HG02885 (cell line): ENCODE measurements around the gene HS3ST3B1.
A peak's percentile ranks its signal among the peaks of the same experiment; 100 is the strongest.

Experiments
- ATAC-seq: cut with Tn5 transposase; IDR thresholded peaks from one replicate; pipeline ENCODE4 v1.9.1; 2021; ENCODE audit warnings: mild to moderate bottlenecking; ENCODE audit not compliant: unreplicated experiment, poor library complexity

Gene HS3ST3B1

DNA sequence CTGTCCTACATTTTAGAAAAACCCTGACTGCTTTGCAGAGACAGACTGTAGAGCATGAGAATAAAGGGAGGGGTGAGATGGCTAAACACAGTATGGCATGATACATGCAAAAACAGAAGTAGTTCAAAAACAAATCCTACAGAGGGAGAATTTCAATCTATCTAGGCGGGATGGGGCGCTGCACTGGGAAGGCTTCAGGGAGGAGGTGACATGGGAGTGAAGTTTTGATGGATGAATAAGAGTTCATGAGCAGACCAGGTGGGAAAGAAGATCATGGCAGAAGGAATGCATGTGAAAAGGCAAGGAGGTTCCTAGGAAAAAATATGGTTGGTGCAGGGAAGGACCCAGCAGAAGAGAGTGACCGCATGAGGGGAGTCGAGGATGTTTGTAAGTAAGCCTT is 19.2 kb downstream of the HS3ST3B1 start:
- ATAC-seq, result no peak

GRCh38 chr17:14320734-14321475 is 20.0 kb downstream of the HS3ST3B1 start:
- ATAC-seq, result no peak

DNA sequence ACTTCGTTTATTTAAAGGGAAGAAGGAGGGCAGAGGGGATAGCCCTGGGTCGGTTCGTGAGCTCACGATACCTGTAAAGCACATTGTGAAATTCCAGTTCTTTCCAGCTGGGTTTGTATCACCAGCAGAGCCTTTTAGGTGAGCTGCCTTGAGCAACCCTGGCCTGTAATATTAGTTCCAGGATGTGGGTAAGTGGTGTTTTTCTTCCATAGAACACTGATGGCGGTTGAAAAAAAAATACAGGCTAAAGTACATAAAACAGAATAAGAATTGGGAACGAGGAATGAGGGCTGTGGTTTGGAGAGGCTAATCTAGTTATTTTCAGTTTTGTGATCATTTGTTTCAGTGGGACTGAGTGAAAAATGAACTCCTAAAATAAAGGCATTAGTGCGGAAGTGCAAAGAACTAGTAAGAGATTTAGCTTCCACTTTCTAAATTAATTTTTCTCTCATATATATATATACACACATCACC is 20.6 kb downstream of the HS3ST3B1 start:
- no peak for ATAC-seq

- no peak for ATAC-seq
Measured at GRCh38 chr17:14321980-14322776, 21.3 kb downstream of the HS3ST3B1 start.

DNA sequence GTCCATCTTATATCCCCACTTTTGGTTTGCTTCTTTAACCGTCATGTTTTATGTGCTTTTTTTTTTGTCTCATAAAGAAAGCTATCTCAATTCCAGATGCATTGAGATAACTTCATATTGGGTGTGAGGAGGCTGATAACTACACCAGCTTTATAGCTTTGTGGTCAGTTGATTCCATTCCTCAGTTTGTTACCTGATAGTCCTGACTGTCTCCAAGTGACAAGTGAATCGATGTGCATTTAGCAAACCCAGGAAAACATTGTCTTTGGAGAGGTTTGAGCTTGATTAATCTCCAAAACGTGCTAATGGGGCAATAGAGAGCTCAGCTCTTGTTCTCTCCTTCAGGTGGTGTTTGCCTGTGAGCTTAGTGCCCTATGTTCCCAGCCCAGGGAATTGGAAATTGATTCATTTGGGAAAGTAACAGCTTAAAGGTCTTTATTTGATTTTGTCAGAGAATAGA is 22.7 kb downstream of the HS3ST3B1 start:
- no peak for ATAC-seq

GRCh38 chr17:14325618-14326167 is 24.8 kb downstream of the HS3ST3B1 start:
- ATAC-seq, result no peak

GRCh38 chr17:14329900-14330491 is 29.1 kb downstream of the HS3ST3B1 start:
- no peak for ATAC-seq

DNA sequence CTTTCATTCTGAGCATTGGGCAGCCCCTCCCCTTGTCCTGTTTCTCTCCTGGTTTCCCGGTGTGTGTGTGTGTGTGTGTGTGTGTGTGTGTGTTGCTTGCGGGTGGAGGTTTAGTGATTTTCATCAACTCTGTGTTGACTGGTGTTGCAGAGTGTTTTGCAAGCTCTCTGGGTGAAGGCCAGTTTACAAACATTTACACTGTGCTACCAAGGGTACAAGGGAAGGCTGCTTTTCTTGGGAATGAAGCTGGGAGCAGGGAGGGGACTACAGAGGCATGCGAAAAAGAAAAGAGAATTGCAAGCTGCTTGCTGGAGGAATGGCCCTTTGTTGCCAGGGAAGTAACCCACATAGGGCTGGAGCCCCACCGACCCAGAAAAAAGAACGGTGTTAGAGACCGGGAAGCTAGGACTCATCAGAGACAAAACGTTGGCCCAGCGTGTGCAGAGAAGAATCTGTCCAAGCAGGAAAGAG is 29.6 kb downstream of the HS3ST3B1 start:
- ATAC-seq, result no peak

GRCh38 chr17:14331225-14331981 is 30.5 kb downstream of the HS3ST3B1 start:
- ATAC-seq, result no peak

DNA sequence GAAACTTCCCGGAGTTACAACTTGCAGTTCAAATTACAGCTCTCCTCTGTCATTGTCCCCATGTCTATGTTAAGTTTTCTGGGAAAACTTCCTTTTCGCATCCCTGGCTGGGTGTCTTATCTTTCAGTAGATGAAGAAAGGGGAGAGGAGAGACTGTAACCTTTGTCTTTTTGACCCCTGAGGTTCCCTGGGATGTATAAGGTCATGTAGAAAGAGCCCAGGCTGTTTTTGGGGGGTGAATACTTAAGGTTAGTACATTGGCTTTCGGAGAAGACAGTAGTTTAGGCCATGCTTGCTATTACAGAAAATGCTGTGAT is 31.1 kb downstream of the HS3ST3B1 start:
- ATAC-seq, result no peak

DNA sequence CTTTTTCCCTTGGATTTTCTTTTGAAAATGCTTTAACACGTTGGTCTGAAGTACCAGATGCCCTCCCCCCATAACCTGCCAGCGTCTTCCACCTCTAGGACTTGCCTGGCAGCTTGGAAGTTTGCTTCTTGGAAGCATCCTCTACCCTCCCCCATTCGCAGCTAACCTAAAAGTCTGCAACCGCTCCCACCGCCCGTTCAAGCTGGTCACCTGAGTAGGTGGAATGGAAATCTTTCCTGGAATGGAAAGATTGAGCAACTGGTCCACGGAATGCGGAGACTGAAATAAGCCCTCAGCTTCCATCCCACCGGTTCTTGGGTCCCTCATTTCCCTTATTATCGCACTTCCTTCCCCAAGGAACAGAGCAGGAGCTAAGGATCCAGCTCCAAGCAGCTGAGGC is 31.4 kb downstream of the HS3ST3B1 start:
- no peak for ATAC-seq

DNA sequence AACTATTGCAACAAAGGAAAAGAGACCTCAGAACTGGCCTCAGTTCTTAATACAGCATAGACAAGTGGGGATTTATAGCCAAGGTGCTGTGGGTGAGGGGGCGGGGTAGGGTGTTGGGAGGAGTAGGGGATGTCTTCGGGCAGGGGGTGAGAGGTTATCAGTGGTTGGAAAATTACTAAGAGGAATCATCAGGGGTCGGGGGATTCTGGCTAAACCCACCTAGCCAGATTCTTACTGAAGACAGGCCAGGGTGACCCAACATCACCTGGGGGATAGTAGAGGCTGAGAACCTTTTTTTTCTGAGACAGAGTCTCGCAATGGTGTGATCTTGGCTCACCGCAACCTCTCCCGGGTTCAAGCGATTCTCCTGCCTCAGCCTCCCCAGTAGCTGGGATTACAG is 32.6 kb downstream of the HS3ST3B1 start:
- ATAC-seq, result no peak

- ATAC-seq, result no peak
Measured at GRCh38 chr17:14334276-14334840, 33.5 kb downstream of the HS3ST3B1 start.

DNA sequence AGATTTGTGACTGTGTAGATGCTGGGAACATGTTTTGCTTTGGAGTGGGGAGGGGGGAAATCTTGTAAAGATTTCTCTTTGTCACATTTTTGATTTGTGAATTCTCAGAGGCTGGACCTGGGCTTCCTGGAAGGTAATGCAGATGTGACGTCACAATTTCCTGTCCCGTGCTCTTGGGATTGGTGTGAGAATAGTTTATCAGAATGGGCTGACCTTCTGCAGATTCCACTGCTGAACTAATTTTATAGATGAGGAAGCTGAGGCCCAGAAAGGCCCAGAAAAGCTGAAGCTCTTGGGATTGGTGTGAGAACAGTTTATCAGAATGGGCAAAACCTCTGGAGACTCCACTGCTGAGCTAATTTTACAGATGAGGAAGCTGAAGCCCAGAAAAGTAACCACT is 34.0 kb downstream of the HS3ST3B1 start:
- ATAC-seq, result no peak

DNA sequence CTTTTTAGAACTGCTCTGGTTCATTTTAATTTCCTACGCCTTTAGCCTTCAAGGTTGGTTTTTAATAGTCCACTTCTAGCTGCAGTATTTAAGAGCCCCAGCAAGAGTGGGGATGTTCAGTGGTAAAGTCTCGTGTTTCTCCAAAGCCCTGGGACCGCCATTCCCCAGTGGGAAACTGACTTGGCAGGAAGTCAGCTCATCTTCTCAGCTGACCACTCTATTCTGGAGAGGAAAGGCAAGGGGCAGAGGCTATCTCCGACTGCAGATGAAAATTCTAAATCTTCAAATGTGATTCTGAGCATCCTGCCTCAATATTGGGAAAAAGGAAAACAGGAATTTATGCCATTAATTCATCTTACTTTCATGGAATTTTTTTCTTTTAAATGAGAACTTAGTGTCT is 35.5 kb downstream of the HS3ST3B1 start:
- no peak for ATAC-seq

GRCh38 chr17:14337596-14338079 is 36.8 kb downstream of the HS3ST3B1 start:
- peak; percentile 89 for ATAC-seq

DNA sequence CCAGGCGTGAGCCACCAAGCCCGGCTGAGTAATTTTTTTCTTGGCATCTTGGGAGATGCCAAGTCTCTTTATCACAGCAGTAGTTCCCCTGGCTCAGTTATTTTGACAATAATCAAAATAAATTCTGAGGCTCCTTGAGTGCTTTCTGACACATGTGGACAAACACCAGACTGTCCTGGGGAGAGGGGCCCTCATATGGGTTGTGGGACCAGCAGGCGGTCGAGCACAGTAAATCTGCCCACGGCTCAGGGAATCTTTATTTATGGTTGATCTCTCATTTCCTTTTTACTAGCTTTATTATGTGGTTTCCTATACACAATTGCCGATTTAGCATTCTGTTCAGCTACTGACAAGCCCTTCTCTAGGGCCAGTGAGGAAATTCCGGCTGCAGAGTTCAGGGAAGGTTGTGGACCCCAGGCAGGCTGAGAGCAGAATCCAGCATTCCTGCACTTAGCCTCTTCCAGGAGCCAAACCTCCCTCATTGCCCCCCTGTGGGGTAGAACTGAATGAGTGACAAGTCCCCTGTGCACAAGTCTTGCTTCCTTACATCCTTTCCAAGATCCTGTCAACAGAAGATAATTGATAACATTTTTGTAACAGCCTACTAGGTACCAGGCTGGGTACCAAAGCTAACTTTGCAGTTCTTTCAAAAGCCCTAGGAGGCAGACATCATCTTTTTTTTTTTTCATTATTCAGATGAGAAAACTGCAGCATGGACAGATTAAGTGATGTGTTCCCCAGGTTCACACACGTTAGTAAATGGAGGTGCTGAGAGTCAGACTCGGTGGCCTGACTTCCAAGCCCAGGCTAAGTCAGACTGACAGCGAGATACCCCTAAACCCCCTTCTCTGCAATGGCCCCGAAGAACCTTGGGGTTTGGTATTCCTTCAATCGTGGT is 40.2 kb downstream of the HS3ST3B1 start:
- no peak for ATAC-seq

GRCh38 chr17:14341866-14342265 is 41.0 kb downstream of the HS3ST3B1 start:
- no peak for ATAC-seq

DNA sequence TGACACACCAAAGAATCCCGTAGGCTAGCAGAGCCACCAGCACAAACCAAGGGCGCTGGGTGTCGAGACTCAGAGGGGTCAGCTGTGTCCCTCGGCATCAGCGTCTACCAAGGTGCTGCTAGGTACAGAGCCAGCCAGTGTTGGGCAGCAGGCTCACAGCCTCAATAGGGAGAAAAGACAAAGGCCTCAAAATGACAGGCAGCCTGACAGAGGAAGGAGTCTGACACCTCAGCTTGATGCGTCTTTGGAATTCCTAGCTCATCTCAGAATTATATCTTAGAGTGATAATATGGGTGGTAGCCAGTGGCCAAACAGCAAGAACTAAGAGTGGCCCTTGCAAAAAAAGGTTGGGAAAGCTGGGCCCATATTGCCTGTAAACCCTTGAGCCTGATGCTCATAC is 45.9 kb downstream of the HS3ST3B1 start:
- ATAC-seq, result peak; percentile 35
